Measurements from ENCODE around the gene SYNDIG1.

The SYNDIG1 gene

GRCh38 chr20:24583169-24583792 lies 113.9 kb downstream of the SYNDIG1 start:
- no peaks in the 10 kb centered on the region for H3K27me3 Mint-ChIP-seq
- DNase-seq = no peak
- H3K4me1 Mint-ChIP-seq = no peaks in the 10 kb centered on the region
- H3K9me3 Mint-ChIP-seq = no peaks in the 10 kb centered on the region
- ATAC-seq = no peak
- H3K4me3 Mint-ChIP-seq = no peak overlapping the region
- H3K27ac Mint-ChIP-seq = no peak overlapping the region

- Mint-ChIP-seq H3K4me3 (no peak overlapping the region), H3K9me3 (no peaks in the 10 kb centered on the region), H3K27me3 (no peaks in the 10 kb centered on the region), H3K27ac (peak overlapping the region in 1 of 2 donors; percentile 22), H3K4me1 (no peaks in the 10 kb centered on the region)
- DNase-seq (no peak), ATAC-seq (no peak)
Observed at GRCh38 chr20:24584078-24584477, 114.6 kb downstream of the SYNDIG1 start.

- H3K27me3 Mint-ChIP-seq = no peaks in the 10 kb centered on the region
- H3K27ac Mint-ChIP-seq = no peak overlapping the region
- no peaks in the 10 kb centered on the region for H3K4me1 Mint-ChIP-seq
- DNase-seq = no peak
- ATAC-seq = no peak
- no peak overlapping the region for H3K4me3 Mint-ChIP-seq
- no peaks in the 10 kb centered on the region for H3K9me3 Mint-ChIP-seq
Observed at GRCh38 chr20:24584538-24585356, 115.3 kb downstream of the SYNDIG1 start.

GRCh38 chr20:24585796-24586522 lies 116.5 kb downstream of the SYNDIG1 start:
- DNase-seq (no peak), ATAC-seq (no peak)
- Mint-ChIP-seq H3K9me3 (no peaks in the 10 kb centered on the region), H3K4me3 (no peak overlapping the region), H3K4me1 (no peaks in the 10 kb centered on the region), H3K27me3 (no peaks in the 10 kb centered on the region), H3K27ac (no peak overlapping the region)

- Mint-ChIP-seq H3K27me3 (no peaks in the 10 kb centered on the region), H3K27ac (no peak overlapping the region), H3K9me3 (no peaks in the 10 kb centered on the region), H3K4me1 (no peaks in the 10 kb centered on the region), H3K4me3 (no peak overlapping the region)
- ATAC-seq (no peak), DNase-seq (no peak)
Observed at GRCh38 chr20:24586523-24586840, 117.1 kb downstream of the SYNDIG1 start.

GRCh38 chr20:24587384-24588046 lies 118.1 kb downstream of the SYNDIG1 start:
- ATAC-seq = no peak
- no peak for DNase-seq
- no peaks in the 10 kb centered on the region for H3K4me1 Mint-ChIP-seq
- no peak overlapping the region for H3K27ac Mint-ChIP-seq
- no peaks in the 10 kb centered on the region for H3K27me3 Mint-ChIP-seq
- no peaks in the 10 kb centered on the region for H3K9me3 Mint-ChIP-seq
- H3K4me3 Mint-ChIP-seq = no peak overlapping the region

- Mint-ChIP-seq H3K27me3 (no peaks in the 10 kb centered on the region), H3K27ac (peak overlapping the region in 1 of 2 donors; percentile 42), H3K9me3 (no peaks in the 10 kb centered on the region), H3K4me1 (no peaks in the 10 kb centered on the region), H3K4me3 (no peak overlapping the region)
- DNase-seq = no peak
- ATAC-seq = no peak
Observed at GRCh38 chr20:24588047-24588635, 118.7 kb downstream of the SYNDIG1 start.

GRCh38 chr20:24588725-24589340 lies 119.4 kb downstream of the SYNDIG1 start:
- Mint-ChIP-seq H3K27ac (no peak overlapping the region), H3K9me3 (no peaks in the 10 kb centered on the region), H3K27me3 (no peaks in the 10 kb centered on the region), H3K4me3 (no peak overlapping the region), H3K4me1 (no peaks in the 10 kb centered on the region)
- DNase-seq (no peak), ATAC-seq (no peak)

- ATAC-seq (no peak), DNase-seq (no peak)
- Mint-ChIP-seq H3K27ac (no peak overlapping the region), H3K4me3 (no peak overlapping the region), H3K9me3 (no peaks in the 10 kb centered on the region), H3K4me1 (no peaks in the 10 kb centered on the region), H3K27me3 (no peaks in the 10 kb centered on the region)
Observed at GRCh38 chr20:24589381-24589780, 120.0 kb downstream of the SYNDIG1 start.

GRCh38 chr20:24589815-24590177 lies 120.4 kb downstream of the SYNDIG1 start:
- no peak for ATAC-seq

GRCh38 chr20:24590178-24590982 lies 121.0 kb downstream of the SYNDIG1 start:
- no peak overlapping the region for H3K4me3 Mint-ChIP-seq
- peak overlapping the region in 1 of 2 donors; percentile 36 for H3K27ac Mint-ChIP-seq
- DNase-seq = no peak
- no peaks in the 10 kb centered on the region for H3K4me1 Mint-ChIP-seq
- H3K9me3 Mint-ChIP-seq = no peaks in the 10 kb centered on the region
- H3K27me3 Mint-ChIP-seq = no peaks in the 10 kb centered on the region
- peak; percentile 46 for ATAC-seq

More at GRCh38 chr20:24589815-24590177, 120.4 kb downstream of the SYNDIG1 start:
- no peaks in the 10 kb centered on the region for H3K27me3 Mint-ChIP-seq
- DNase-seq = no peak
- no peak overlapping the region for H3K4me3 Mint-ChIP-seq
- H3K27ac Mint-ChIP-seq = peak overlapping the region in 1 of 2 donors; percentile 36
- no peaks in the 10 kb centered on the region for H3K9me3 Mint-ChIP-seq
- H3K4me1 Mint-ChIP-seq = no peaks in the 10 kb centered on the region

- Mint-ChIP-seq H3K27ac (no peak overlapping the region), H3K27me3 (peaks cover 7% of the 10 kb centered on the region), H3K4me3 (no peak overlapping the region), H3K4me1 (no peaks in the 10 kb centered on the region), H3K9me3 (peaks cover 5 to 17% of the 10 kb centered on the region in 2 donors)
- ATAC-seq = no peak
- no peak for DNase-seq
Observed at GRCh38 chr20:24597051-24597450, 127.6 kb downstream of the SYNDIG1 start.

GRCh38 chr20:24598346-24598745 lies 128.9 kb downstream of the SYNDIG1 start:
- DNase-seq (no peak), ATAC-seq (no peak)
- H3K27me3 Mint-ChIP-seq = peaks cover 12% of the 10 kb centered on the region
- H3K4me1 Mint-ChIP-seq = no peaks in the 10 kb centered on the region
- H3K27ac Mint-ChIP-seq = no peak overlapping the region
- H3K9me3 Mint-ChIP-seq = peaks cover 5 to 22% of the 10 kb centered on the region in 2 donors
- no peak overlapping the region for H3K4me3 Mint-ChIP-seq

- Mint-ChIP-seq H3K27ac (no peak overlapping the region), H3K4me1 (no peaks in the 10 kb centered on the region), H3K27me3 (peaks cover 15% of the 10 kb centered on the region), H3K4me3 (no peak overlapping the region), H3K9me3 (peaks cover 5 to 22% of the 10 kb centered on the region in 2 donors)
- no peak for ATAC-seq
- DNase-seq = no peak
Observed at GRCh38 chr20:24598996-24599395, 129.6 kb downstream of the SYNDIG1 start.

Data from stimulated activated naive CD8-positive, alpha-beta T cell treated with anti-CD3 and anti-CD28 coated beads, Interleukin-15, amount 100 ng/mL, for 72 hours (primary cell).